Inflammatory macrophage treated with lipopolysaccharide for 4 hours (primary cell): ENCODE data around the gene PTPN23.
"Not testable (repeated sequence)": the region's sequence is repeated elsewhere in the genome, so short reads cannot be mapped to it uniquely, and the experiment has no call there.

Experiments used
- DNase-seq: peaks from one replicate; pipeline ENCODE4 v3.0.0-alpha.2; 2020

PTPN23 gene, protein sequence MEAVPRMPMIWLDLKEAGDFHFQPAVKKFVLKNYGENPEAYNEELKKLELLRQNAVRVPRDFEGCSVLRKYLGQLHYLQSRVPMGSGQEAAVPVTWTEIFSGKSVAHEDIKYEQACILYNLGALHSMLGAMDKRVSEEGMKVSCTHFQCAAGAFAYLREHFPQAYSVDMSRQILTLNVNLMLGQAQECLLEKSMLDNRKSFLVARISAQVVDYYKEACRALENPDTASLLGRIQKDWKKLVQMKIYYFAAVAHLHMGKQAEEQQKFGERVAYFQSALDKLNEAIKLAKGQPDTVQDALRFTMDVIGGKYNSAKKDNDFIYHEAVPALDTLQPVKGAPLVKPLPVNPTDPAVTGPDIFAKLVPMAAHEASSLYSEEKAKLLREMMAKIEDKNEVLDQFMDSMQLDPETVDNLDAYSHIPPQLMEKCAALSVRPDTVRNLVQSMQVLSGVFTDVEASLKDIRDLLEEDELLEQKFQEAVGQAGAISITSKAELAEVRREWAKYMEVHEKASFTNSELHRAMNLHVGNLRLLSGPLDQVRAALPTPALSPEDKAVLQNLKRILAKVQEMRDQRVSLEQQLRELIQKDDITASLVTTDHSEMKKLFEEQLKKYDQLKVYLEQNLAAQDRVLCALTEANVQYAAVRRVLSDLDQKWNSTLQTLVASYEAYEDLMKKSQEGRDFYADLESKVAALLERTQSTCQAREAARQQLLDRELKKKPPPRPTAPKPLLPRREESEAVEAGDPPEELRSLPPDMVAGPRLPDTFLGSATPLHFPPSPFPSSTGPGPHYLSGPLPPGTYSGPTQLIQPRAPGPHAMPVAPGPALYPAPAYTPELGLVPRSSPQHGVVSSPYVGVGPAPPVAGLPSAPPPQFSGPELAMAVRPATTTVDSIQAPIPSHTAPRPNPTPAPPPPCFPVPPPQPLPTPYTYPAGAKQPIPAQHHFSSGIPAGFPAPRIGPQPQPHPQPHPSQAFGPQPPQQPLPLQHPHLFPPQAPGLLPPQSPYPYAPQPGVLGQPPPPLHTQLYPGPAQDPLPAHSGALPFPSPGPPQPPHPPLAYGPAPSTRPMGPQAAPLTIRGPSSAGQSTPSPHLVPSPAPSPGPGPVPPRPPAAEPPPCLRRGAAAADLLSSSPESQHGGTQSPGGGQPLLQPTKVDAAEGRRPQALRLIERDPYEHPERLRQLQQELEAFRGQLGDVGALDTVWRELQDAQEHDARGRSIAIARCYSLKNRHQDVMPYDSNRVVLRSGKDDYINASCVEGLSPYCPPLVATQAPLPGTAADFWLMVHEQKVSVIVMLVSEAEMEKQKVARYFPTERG (N-terminal part only)

DNA sequence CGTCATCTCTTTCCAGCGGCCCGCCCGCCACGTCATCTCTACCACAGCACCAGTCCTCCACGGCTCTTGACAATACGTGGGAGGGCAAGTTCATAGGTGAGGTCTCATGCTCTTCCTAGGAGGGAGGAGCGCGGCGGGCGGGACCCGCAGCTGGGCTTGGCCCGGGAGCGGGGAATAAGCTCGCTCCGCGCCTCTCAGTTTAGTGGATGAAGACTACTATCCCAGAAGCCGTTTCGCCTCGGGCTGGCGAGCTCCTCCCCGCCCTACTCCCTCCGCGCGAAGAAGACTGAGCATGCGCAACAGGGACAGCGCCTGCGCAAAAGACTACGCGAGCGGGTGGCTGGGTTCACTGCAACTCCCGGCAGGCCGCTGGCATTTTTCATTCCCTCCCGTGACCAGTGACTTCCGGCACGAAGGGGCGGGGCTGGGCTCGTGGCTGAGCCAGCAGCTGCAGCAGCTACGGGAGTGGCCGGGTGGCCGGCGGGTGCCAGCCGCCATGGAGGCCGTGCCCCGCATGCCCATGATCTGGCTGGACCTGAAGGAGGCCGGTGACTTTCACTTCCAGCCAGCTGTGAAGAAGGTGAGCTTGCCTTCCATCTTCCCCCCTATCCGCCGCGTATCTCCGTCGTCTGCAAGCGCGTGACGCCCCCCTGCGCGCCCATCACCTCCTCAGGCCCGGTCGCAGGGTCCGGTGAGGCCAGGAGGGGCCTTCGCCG, at the start of gene PTPN23:
Gene PTPN23 (plus strand): TSS at position 421 of the 716 bp plus-strand sequence. CDS start 76 bp downstream, at position 497.
- peak; percentile 99 for DNase-seq

DNA sequence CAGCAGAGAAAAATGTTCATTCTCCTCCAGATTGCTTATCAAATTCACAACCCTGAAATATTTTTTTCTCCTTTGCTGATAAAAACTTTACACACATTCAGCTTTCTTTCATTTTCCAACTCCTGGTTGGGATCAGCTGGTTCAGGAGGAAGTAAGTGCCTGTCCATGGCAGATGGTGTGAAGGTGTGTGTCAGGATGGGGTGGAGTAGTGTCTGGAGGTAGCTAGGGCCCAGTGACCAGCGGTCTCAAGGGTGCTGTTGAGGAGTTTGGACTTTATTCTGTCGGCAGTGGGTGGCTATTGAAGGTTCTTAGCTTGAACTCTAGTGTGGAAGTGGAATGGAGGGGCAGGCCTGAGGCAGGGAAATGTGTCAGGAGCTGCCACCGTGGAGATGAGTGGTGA, 46.9 kb upstream of the PTPN23 start:
- DNase-seq, result no peak

DNA sequence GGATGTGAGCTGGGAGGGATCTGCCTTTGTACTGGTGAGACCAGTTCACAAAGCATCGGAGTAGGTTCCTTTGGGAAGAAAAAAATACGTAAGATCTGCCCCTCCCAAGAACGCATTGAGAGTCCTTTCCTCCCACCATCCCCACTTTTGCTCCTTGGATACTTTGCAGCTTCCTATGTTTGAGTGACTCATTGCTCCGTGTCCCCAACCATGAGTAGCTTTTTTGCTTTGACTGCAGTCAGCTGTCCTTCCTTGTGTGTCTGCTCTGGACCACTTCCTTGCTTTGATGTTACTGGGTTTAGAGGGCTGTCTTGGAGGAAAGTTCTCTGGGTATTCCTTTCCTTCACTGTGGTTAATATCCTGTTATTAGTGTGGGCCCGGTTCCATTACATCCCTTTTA, 43.2 kb upstream of the PTPN23 start:
- DNase-seq, result no peak

DNA sequence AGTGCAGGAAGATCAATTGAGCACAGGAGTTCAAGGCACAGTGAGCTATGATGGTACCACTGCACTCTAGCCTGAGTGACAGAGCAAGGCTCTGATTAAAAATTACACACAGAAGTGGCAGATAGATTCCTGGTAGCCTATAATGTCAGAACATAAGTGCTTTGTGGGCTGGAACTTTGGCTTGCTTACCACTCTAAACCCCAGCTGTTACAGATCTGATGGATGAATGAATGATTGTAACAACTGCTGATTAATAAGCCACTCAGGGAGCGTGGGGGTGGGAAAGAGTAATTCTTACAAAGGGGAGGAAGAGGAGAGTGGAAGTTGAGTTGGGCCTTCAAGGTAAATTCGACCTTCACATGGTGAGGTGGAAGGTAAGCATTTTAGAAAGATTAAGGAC, 40.9 kb upstream of the PTPN23 start:
- no peak for DNase-seq

DNA sequence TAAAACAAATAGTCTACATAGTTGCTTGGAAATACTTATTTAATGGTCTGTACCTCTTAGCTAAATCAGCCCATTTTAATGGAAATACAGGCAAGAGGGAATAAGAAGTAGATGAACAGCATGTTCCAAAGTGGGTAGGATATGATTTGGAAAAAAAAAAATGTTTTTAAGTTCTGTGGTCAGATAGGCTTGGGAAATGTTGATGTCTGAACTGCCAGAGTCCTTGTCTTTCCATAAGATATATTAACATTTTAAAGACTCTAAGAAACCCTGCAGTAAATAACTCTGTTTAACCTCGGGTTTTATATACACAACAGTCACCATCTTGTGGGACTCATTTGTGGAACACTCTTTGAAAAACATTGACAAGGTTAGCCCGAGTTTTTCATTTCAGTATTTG, 40.0 kb upstream of the PTPN23 start:
- no peak for DNase-seq

DNA sequence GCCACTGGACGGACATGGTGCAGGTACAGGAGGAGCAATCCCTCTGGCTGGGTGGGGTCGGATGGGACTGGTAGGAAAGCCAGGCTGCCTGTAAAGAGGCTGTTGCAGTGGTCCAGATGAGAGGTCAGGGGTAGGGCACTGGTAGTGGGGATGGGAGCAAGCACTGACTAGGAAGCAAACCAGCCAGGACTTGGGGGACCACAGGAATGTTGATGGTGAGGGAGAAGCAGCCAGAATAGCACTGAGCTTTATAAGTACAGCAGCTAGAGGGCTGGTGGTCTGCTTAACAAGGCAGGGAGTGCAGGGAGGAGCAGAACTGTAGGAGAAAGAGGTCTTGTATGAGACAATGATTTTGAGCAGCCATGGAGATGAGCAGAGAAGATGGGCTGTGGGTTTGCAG, 38.7 kb upstream of the PTPN23 start:
- DNase-seq, result no peak

DNA sequence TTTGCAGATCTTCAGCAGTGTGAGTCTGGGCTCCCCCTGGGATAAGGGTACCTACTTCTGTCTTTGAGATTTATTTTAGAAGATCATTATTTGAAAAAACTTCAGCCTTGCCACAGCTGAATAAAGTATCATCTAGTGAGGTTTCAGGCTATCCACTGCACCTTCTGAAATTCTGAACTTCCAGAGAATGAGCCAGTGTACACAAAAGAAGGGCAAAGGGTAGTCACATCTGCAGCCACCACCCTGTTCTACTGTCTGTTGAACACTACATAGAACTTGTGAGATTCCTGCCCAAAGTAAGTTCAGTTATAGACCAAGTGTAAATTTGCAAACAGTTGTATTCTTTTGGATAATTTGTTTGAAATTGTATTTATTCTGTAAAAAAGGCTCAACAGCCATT, 38.0 kb upstream of the PTPN23 start:
- no peak for DNase-seq

DNA sequence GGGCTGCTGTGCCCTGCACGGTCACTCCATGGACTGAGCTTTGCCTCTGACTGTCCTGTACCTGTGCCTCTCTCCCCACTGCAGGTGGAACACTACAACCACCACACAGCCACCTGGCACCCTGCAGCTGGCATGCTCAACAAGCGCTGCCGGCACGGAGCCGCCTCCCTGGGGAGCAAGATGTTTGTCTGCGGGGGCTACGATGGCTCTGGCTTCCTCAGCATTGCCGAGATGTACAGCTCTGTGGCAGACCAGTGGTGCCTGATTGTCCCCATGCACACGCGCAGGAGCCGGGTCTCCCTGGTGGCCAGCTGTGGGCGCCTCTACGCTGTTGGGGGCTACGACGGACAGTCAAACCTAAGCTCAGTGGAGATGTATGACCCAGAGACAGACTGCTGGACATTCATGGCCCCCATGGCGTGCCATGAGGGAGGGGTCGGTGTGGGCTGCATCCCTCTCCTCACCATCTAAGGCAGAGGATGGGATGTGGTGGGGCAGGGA, 37.3 kb upstream of the PTPN23 start:
- DNase-seq, result no peak

DNA sequence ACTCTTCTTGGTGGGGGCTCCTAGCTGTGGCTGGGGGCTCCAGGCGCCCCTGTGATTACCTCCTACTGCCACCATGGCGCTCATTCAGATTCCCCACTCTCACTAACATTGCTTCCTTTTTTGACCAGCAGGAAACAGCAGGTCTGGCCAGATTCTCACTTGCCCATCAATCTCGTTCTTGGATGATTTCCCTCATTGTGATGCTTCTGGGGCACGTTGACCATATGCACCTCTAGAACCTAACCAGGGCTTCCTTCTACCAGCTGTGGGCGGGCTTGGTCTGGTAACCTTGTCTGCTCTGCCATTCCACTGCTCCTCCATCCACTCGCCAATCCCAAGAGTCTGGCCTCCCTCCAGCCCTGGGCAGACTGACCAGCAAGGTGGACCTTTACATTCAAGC, 35.9 kb upstream of the PTPN23 start:
- DNase-seq, result no peak

DNA sequence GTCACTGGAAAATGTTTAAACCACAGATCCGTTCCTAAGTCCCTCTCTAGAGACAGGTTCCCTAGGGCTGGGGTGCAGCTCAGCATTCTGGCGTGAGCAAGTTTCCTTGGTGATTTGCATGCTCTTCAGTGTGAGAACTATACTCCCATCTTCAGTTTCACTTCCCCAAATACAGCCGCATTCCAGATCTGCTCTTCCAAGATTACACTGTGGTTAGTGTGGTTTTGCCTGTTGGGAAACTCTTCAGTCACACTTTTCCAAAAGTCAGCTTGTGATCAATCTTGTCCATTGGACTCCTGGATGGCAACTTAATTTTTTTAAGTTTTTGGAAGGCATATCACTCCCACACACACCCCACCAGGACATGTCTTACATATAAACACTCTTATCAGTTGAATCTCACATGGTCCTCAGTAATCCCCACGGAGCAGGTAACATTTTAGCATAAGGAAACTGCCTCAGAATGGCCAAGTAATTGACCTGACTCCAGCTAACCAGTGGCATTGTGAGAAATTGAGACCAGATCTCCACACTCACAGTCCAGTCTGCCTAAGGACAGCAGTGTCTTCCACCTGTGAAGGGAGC, 33.5 kb upstream of the PTPN23 start:
- DNase-seq, result peak; percentile 89

DNA sequence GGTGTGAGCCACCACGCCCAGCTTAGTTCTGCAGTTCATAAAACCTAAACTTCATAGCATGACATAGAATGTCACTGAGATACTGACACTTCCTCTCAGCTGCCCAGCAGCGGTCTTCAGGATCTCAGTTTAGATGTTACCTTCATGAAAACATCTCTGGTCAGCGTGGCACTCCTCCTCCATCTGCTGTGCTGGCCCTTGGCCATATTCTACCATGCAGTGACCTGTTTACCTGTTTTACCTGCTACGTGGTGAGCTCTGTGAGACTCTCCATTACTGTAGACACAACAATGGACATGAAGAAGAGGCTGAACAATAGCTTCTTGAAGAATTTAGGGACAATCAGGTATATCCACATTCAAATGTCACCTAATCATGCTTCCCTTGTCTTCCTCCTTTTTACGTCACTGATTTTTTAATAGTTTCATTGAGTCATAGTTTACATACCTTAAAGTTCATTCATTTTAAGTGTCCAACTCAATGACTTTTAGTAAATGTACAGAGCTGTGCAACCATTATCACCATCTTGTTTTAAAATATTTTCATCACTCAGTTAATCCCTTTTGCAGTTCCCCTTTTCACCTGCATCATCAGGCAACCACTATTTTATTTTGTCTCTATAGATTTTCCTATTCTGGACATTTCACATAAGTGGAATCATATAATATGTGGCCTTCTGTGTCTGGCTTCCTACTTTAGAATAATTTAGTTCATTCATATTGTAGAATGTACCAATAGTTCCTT, 32.2 kb upstream of the PTPN23 start:
- no peak for DNase-seq

DNA sequence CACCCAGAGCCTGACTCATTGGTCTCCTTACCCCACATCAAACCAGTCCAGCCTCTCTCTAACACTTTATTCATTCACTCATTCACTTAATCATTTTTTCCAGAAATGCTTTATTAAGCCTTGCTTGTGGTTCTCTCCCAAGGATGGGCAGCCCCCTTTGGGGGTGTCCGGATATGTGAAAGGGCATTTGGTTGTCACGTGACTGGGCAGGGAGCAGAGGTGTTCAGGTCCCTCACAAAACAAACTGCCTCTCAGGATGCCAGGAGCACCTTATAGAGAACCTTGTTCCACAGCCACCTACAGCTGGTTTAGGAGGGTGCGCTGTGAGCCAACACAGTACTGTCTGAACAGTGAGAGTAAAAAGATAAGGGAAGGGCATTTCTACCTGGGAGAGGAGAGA, 25.8 kb upstream of the PTPN23 start:
- DNase-seq, result no peak

DNA sequence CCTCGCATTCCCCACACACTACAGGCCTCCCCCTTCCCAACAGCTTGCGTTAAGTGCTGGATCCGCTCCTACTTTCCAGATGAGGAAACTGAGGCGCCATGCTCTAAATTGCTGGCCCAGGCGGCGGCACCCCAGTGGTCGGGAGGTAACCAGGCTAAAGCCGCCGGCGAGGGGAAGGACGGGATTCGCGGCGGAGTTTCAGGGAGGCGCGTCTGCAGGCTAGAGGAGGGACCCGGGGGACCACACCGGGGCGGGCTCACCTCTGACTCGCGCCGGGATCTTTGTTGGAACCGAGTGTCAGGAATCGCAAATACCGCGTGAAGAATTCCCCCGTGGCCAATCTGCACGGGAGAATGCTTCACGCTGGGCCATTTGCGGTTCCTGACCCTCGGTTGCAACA, 24.6 kb upstream of the PTPN23 start:
- no peak for DNase-seq

DNA sequence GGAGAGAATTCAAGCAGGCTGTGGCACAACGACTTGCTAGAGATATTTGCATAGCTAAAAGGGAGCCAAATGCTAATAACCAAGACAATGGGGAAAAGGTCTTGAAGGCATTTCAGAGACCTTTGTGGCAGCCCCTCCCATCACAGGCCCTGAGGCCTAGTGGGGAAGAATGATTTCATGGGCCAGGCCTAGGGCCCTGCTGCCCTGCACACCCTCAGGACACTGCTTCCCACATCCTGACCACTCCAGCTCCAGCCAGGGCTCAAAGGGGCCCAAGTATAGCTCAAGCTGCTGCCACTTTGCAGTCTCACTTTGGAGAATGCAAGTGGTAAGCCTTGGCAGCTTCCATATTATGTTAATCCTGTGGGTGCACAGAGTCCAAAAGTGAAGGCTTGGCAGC, 21.5 kb upstream of the PTPN23 start:
- no peak for DNase-seq

DNA sequence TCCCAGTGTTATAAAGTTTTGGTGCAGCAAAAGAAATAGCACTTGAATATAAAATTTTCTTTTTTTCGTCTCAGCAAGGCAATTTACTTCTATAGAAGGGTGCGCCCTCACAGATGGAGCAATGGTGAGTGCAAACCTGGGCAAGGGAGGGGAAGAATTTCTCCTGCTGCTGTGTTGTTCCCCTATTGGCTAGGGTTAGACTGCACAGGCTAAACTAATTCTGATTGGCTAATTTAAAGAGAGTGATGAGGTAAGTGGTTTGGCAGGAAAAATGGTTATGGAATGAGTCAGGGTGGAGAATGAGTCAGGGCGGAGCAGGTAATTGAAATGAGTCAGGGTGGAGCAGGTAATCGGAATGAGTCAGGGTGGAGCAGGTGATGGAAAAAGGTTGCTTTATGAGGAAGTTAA, 20.7 kb upstream of the PTPN23 start:
- DNase-seq, result not testable (repeated sequence)

DNA sequence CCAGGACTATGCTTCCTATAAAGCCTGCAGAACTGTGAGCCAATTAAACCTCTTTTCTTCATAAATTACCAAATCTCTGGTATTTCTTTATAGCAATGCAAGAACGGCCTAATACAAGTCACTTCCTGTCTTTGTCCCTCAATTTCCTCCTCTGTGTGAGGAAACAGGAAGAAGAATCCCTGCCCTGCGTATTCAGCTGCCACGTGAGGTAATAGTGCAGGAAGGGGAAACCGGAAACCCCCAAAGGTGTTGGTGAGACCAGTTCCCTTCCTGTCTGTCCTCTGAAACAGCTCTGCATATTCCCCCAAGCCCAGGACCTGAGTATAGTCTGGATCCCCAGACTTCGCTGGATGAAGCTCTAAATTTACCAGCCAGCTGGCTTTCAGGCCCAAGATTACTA, 18.1 kb upstream of the PTPN23 start:
- DNase-seq, result peak; percentile 72

DNA sequence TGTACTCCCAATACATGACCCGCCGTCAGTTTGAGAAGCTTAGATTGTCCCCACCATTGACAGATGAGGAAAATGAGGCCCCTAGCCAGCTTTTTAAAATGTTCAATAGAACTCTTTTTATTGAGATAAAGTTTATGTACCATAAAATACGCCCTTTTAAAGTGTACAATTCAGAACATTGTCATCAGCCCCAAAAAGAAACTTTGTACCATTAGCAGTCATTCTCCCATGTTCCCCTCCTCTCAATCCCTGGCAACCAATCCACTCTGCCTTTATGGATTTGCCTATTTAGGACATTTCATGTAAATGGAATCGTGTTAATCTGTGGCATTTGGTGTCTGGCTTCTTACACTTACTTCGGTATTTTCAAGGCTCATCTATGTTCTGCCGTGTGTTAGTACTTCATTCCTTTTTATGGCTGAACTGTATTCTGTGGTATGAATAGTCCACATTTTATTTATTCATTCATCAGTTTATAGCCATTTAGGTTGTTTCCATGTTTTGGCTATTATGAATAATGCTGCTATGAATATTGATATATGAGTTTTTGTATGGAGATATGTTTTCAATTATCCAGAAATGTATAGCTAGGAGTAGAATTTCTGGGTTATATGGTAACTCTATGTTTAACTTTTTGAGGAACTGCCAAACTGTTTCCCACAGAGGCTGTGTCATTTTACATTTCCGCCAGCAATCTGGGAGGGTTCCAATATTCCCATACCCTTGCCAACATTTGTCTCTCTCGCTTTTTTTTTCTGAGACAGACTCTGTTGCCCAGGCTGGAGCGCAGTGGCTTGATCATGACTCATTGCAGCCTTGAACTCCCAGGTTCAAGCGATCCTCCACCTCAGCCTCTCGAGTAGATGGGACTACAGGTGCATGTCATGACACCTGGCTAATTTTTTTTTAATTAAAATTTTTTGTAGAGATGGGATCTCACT, 15.3 kb upstream of the PTPN23 start:
- DNase-seq, result no peak

DNA sequence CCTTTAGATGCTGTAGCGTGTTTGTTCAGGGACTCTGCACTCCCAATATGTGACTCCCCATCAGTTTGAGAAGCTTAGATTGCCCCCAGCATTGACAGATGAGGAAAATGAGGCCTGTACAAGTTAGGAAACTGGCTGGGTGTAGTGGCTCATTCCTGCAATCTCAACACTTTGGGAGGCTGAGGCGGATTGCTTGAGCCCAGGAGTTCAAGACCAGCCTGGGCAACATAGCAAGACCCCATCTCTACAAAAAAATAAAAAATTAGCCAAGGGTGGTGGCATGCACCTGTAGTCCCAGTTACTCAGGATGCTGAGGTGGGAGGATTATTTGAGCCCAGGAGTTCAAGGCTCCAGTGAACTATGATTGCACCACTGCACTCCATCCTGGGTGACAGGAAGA, 14.0 kb upstream of the PTPN23 start:
- DNase-seq, result no peak

DNA sequence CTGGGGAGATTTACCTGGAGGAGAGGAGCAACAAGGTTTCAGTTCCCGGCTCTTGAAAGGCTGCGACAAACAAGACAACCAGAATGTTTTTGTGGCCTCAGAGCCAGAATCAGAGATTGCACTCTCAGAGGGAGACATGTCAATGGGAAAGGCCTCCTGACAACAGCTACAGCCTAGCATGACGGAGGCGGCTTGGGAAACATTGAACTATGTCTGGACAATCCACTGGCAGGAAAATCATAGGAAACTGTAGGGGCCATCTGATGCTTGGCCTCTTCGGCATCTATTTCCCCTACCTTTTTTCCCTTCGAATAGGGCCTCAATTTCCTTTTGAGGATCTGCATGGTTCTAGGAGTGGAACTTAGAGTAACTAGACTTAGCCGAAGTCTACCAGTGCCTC, 13.2 kb upstream of the PTPN23 start:
- DNase-seq, result no peak

DNA sequence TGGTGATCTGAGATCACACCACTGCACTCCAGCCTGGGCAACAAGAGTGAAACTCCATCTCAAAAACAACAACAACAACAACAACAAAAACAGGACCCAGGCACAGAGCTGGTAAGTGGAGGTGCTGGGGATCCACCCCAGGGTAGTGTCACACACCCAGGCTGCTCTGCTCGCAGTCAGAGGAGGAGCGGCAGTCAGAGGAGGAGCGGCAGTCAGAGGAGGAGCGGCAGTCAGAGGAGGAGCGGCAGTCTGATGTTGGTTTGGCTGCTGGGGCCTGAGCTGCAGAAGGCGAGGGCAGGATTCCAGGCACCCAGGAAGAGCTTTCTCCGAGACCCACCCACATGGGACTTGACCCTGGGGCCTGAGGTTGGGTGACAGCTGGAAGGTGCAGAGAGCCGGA, 10.8 kb upstream of the PTPN23 start:
- not testable (repeated sequence) for DNase-seq
